GM23338 (cell line): ENCODE results near the gene CTRB1. TPM values are rescaled to one million over a fixed set of nuclear protein-coding genes. Genes with fewer than 3 reads are reported as not detected.

ENCODE experiments used
- ATAC-seq: fragments of 200-7000 bp; cut with Tn5 transposase; 3 replicates; pipeline ENCODE4 v1.9.1; 2020
- DNase-seq: peaks from one replicate; pipeline ENCODE4 v3.0.0-alpha.2; 2015; ENCODE audit warnings: low spot score
- H2AFZ ChIP-seq: fragments of 200-600 bp; sonication (generic); 2 replicates; pipeline ENCODE4 v1.8.0; 2016; ENCODE audit warnings: antibody characterized with exemption, mild to moderate bottlenecking, moderate library complexity
- H3F3A ChIP-seq: fragments of 200-600 bp; sonication (generic); replicated peaks from 2 replicates; pipeline ENCODE4 v1.8.0; 2017; ENCODE audit warnings: antibody characterized with exemption, mixed run types, low read depth
- H3K27ac ChIP-seq: fragments of 200-600 bp; sonication (generic); 2 replicates; pipeline ENCODE4 v1.6.1; 2016; ENCODE audit warnings: low read depth
- H3K27me3 ChIP-seq: fragments of 200-600 bp; sonication (generic); 2 replicates; pipeline ENCODE4 v1.8.0; 2016; ENCODE audit warnings: mild to moderate bottlenecking, mixed run types, moderate library complexity; ENCODE audit not compliant: insufficient read depth
- H3K36me3 ChIP-seq: fragments of 200-600 bp; sonication (generic); 2 replicates; pipeline ENCODE4 v1.8.0; 2016; ENCODE audit warnings: mild to moderate bottlenecking; ENCODE audit not compliant: insufficient read depth
- H3K4me1 ChIP-seq: fragments of 200-600 bp; sonication (generic); 2 replicates; pipeline ENCODE4 v1.8.0; 2016; ENCODE audit warnings: mild to moderate bottlenecking, moderate library complexity; ENCODE audit not compliant: insufficient read depth
- H3K4me2 ChIP-seq: fragments of 200-600 bp; sonication (generic); 2 replicates; pipeline ENCODE4 v1.7.1; 2017; ENCODE audit warnings: mixed run types
- H3K4me3 ChIP-seq: fragments of 200-600 bp; sonication (generic); 2 replicates; pipeline ENCODE4 v1.6.1; 2016; ENCODE audit warnings: mixed run types
- H3K79me2 ChIP-seq: fragments of 200-600 bp; sonication (generic); replicated peaks from 2 replicates; pipeline ENCODE4 v1.8.0; 2017; ENCODE audit warnings: mild to moderate bottlenecking; ENCODE audit not compliant: insufficient read depth
- H3K9me2 ChIP-seq: fragments of 200-600 bp; sonication (generic); 2 replicates; pipeline ENCODE4 v1.8.0; 2017; ENCODE audit not compliant: insufficient read depth
- H4K20me1 ChIP-seq: fragments of 200-600 bp; sonication (generic); replicated peaks from 2 replicates; pipeline ENCODE4 v1.8.0; 2017; ENCODE audit warnings: mild to moderate bottlenecking; ENCODE audit not compliant: insufficient read depth
- H3K27ac Mint-ChIP-seq: 2 replicates; pipeline ENCODE4 v1.8.0; 2020; ENCODE audit warnings: inconsistent platforms, mild to moderate bottlenecking, moderate library complexity, mixed read lengths
- H3K27me3 Mint-ChIP-seq: 3 replicates; pipeline ENCODE4 v1.8.0; 2022; ENCODE audit warnings: low read depth, mild to moderate bottlenecking, moderate library complexity, mixed read lengths, inconsistent platforms; ENCODE audit not compliant: insufficient read depth, poor library complexity
- H3K36me3 Mint-ChIP-seq: 3 replicates; pipeline ENCODE4 v1.8.0; 2021; ENCODE audit warnings: low read depth, mild to moderate bottlenecking, inconsistent platforms, moderate library complexity, mixed read lengths
- H3K4me1 Mint-ChIP-seq: 3 replicates; pipeline ENCODE4 v1.8.0; 2020; ENCODE audit warnings: mild to moderate bottlenecking, inconsistent platforms, mixed read lengths
- H3K4me3 Mint-ChIP-seq: 3 replicates; pipeline ENCODE4 v1.8.0; 2021; ENCODE audit warnings: moderate library complexity, mild to moderate bottlenecking, inconsistent platforms, mixed read lengths
- H3K9me3 Mint-ChIP-seq: 3 replicates; pipeline ENCODE4 v1.8.0; 2020; ENCODE audit warnings: moderate library complexity, mild to moderate bottlenecking, inconsistent platforms, mixed read lengths
- CREB1 ChIP-seq: fragments of 250-450 bp; sonication (Bioruptor Pico); IDR thresholded peaks from 2 replicates; pipeline ENCODE4 v1.5.0; 2020; ENCODE audit warnings: low read depth, mild to moderate bottlenecking, moderate library complexity
- EZH2 ChIP-seq: fragments of 200-600 bp; sonication (generic); IDR thresholded peaks from one replicate; pipeline ENCODE4 v1.8.0; 2017; ENCODE audit warnings: antibody characterized with exemption, mild to moderate bottlenecking, low read depth; ENCODE audit not compliant: unreplicated experiment
- EZH2phosphoT487 ChIP-seq: fragments of 200-600 bp; sonication (generic); IDR thresholded peaks from one replicate; pipeline ENCODE4 v1.8.1; 2018; ENCODE audit warnings: antibody characterized with exemption; ENCODE audit not compliant: unreplicated experiment
- JUNB ChIP-seq: IDR thresholded peaks from one replicate; pipeline ENCODE4 v1.6.1; 2016; ENCODE audit warnings: antibody characterized with exemption; ENCODE audit not compliant: unreplicated experiment
- NANOG ChIP-seq: IDR thresholded peaks from 2 replicates; pipeline ENCODE4 v1.6.1; 2016; ENCODE audit warnings: antibody characterized with exemption, borderline replicate concordance
- POLR2AphosphoS5 ChIP-seq: IDR thresholded peaks from 2 replicates; pipeline ENCODE4 v1.6.1; 2016; ENCODE audit warnings: antibody characterized with exemption, low read depth
- STAT1 ChIP-seq: IDR thresholded peaks from one replicate; pipeline ENCODE4 v1.6.1; 2016; ENCODE audit warnings: antibody characterized with exemption; ENCODE audit not compliant: unreplicated experiment
- ZNF114 ChIP-seq: fragments of 250-450 bp; sonication (Bioruptor Pico); IDR thresholded peaks from 2 replicates; pipeline ENCODE4 v1.5.0; 2020; ENCODE audit warnings: mild to moderate bottlenecking, moderate library complexity
- ZNF331 ChIP-seq: fragments of 250-450 bp; sonication (Bioruptor Pico); IDR thresholded peaks from 2 replicates; pipeline ENCODE4 v1.5.0; 2020; ENCODE audit warnings: low read depth, mild to moderate bottlenecking, moderate library complexity
- polyA plus RNA-seq: library from polyadenylated mRNA; unstranded; fragments of >200 nt; fragmentation: Nextera tagmentation; extraction: Ambion mirVana; gene quantifications from 2 replicates; pipeline ENCODE4 v1.2.1, GENCODE V29; 2016
- total RNA-seq: library from RNA; depleted of rRNA; stranded (reverse); fragments of >200 nt; shearing (Covaris generic); gene quantifications from 2 replicates; pipeline ENCODE4 v1.2.3, GENCODE V29; 2014
- TF ChIP-seq, protein P1 (sequence below): IDR thresholded peaks from 2 replicates; pipeline ENCODE4 v1.6.1; 2016; ENCODE audit warnings: antibody characterized with exemption
- TF ChIP-seq, protein P2 (sequence below): fragments of 250-450 bp; sonication (Bioruptor Pico); IDR thresholded peaks from 2 replicates; pipeline ENCODE4 v1.5.0; 2020; ENCODE audit warnings: mild to moderate bottlenecking, moderate library complexity
- TF ChIP-seq, protein P3 (sequence below): IDR thresholded peaks from one replicate; pipeline ENCODE4 v1.6.1; 2018; ENCODE audit warnings: antibody characterized with exemption; ENCODE audit not compliant: unreplicated experiment
- TF ChIP-seq, protein P4 (sequence below), 2 experiments: fragments of 200-600 bp in 1 of 2; sonication (generic) in 1 of 2; conservative IDR thresholded peaks; 2 replicates each; pipeline versions ENCODE4 v1.5.1 to v1.6.1; 2016 to 2017; ENCODE audit warnings: antibody characterized with exemption in 2 of 2, low read depth in 2 of 2, mild to moderate bottlenecking in 2 of 2, moderate library complexity in 1 of 2

Gene CTRB1
- total and polyA plus RNA-seq, 2 experiments from 2014 or later = not detected

DNA sequence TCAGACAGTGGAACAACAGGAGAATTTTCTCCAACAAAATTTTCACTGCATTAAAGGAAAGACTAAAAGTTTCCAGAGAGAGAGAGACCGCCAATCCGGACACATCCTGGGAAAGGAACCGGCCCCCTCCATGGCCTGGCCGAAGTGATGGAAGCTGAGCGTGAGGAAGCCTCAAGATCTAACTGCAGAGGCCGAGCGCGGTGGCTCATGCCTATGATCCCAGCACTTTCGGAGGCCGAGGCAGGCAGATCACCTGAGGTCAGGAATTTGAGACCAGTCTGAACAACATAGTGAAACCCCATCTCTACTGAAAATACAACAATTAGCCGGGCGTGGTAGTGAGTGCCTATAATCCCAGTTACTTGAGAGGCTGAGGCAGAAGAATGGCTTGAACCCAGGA lies 15.7 kb upstream of the CTRB1 start:
- Histone ChIP-seq H3F3A (0 out of 2 replicates have a peak, but pooled peaks cover 4% of the 10 kb centered on the region), H3K27ac (no peak overlapping the region), H3K36me3 (no peaks in the 10 kb centered on the region), H3K9me2 (no peaks in the 10 kb centered on the region), H3K4me2 (no peak overlapping the region), H3K79me2 (no peaks in the 10 kb centered on the region), H3K4me3 (no peak overlapping the region), H3K27me3 (no peaks in the 10 kb centered on the region), H4K20me1 (no peaks in the 10 kb centered on the region), H3K4me1 (peaks cover 4% of the 10 kb centered on the region; the same call in 1 of the 2 replicates), H2AFZ (no peak overlapping the region)
- Mint-ChIP-seq H3K9me3 (no peaks in the 10 kb centered on the region), H3K36me3 (no peaks in the 10 kb centered on the region), H3K4me1 (peaks cover 14% of the 10 kb centered on the region), H3K27ac (no peak overlapping the region), H3K4me3 (no peak overlapping the region), H3K27me3 (peaks cover 17% of the 10 kb centered on the region)
- no peak for DNase-seq
- TF ChIP-seq NANOG (no peak), CREB1 (no peak), ZNF114 (no peak), JUNB (no peak), EZH2phosphoT487 (no peak), POLR2AphosphoS5 (no peak), EZH2 (no peak), ZNF331 (CRISPR knock-in tag) (no peak), STAT1 (no peak)
- TF ChIP-seq, protein P1, sequence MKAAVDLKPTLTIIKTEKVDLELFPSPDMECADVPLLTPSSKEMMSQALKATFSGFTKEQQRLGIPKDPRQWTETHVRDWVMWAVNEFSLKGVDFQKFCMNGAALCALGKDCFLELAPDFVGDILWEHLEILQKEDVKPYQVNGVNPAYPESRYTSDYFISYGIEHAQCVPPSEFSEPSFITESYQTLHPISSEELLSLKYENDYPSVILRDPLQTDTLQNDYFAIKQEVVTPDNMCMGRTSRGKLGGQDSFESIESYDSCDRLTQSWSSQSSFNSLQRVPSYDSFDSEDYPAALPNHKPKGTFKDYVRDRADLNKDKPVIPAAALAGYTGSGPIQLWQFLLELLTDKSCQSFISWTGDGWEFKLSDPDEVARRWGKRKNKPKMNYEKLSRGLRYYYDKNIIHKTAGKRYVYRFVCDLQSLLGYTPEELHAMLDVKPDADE = no peak
- TF ChIP-seq, protein P2, sequence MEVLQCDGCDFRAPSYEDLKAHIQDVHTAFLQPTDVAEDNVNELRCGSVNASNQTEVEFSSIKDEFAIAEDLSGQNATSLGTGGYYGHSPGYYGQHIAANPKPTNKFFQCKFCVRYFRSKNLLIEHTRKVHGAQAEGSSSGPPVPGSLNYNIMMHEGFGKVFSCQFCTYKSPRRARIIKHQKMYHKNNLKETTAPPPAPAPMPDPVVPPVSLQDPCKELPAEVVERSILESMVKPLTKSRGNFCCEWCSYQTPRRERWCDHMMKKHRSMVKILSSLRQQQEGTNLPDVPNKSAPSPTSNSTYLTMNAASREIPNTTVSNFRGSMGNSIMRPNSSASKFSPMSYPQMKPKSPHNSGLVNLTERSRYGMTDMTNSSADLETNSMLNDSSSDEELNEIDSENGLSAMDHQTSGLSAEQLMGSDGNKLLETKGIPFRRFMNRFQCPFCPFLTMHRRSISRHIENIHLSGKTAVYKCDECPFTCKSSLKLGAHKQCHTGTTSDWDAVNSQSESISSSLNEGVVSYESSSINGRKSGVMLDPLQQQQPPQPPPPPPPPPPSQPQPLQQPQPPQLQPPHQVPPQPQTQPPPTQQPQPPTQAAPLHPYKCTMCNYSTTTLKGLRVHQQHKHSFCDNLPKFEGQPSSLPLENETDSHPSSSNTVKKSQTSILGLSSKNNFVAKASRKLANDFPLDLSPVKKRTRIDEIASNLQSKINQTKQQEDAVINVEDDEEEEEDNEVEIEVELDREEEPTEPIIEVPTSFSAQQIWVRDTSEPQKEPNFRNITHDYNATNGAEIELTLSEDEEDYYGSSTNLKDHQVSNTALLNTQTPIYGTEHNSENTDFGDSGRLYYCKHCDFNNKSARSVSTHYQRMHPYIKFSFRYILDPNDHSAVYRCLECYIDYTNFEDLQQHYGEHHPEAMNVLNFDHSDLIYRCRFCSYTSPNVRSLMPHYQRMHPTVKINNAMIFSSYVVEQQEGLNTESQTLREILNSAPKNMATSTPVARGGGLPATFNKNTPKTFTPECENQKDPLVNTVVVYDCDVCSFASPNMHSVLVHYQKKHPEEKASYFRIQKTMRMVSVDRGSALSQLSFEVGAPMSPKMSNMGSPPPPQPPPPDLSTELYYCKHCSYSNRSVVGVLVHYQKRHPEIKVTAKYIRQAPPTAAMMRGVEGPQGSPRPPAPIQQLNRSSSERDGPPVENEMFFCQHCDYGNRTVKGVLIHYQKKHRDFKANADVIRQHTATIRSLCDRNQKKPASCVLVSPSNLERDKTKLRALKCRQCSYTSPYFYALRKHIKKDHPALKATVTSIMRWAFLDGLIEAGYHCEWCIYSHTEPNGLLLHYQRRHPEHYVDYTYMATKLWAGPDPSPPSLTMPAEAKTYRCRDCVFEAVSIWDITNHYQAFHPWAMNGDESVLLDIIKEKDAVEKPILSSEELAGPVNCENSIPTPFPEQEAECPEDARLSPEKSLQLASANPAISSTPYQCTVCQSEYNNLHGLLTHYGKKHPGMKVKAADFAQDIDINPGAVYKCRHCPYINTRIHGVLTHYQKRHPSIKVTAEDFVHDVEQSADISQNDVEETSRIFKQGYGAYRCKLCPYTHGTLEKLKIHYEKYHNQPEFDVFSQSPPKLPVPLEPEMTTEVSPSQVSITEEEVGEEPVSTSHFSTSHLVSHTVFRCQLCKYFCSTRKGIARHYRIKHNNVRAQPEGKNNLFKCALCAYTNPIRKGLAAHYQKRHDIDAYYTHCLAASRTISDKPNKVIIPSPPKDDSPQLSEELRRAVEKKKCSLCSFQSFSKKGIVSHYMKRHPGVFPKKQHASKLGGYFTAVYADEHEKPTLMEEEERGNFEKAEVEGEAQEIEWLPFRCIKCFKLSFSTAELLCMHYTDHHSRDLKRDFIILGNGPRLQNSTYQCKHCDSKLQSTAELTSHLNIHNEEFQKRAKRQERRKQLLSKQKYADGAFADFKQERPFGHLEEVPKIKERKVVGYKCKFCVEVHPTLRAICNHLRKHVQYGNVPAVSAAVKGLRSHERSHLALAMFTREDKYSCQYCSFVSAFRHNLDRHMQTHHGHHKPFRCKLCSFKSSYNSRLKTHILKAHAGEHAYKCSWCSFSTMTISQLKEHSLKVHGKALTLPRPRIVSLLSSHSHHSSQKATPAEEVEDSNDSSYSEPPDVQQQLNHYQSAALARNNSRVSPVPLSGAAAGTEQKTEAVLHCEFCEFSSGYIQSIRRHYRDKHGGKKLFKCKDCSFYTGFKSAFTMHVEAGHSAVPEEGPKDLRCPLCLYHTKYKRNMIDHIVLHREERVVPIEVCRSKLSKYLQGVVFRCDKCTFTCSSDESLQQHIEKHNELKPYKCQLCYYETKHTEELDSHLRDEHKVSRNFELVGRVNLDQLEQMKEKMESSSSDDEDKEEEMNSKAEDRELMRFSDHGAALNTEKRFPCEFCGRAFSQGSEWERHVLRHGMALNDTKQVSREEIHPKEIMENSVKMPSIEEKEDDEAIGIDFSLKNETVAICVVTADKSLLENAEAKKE (CRISPR knock-in tag) = no peak
- TF ChIP-seq, protein P3, sequence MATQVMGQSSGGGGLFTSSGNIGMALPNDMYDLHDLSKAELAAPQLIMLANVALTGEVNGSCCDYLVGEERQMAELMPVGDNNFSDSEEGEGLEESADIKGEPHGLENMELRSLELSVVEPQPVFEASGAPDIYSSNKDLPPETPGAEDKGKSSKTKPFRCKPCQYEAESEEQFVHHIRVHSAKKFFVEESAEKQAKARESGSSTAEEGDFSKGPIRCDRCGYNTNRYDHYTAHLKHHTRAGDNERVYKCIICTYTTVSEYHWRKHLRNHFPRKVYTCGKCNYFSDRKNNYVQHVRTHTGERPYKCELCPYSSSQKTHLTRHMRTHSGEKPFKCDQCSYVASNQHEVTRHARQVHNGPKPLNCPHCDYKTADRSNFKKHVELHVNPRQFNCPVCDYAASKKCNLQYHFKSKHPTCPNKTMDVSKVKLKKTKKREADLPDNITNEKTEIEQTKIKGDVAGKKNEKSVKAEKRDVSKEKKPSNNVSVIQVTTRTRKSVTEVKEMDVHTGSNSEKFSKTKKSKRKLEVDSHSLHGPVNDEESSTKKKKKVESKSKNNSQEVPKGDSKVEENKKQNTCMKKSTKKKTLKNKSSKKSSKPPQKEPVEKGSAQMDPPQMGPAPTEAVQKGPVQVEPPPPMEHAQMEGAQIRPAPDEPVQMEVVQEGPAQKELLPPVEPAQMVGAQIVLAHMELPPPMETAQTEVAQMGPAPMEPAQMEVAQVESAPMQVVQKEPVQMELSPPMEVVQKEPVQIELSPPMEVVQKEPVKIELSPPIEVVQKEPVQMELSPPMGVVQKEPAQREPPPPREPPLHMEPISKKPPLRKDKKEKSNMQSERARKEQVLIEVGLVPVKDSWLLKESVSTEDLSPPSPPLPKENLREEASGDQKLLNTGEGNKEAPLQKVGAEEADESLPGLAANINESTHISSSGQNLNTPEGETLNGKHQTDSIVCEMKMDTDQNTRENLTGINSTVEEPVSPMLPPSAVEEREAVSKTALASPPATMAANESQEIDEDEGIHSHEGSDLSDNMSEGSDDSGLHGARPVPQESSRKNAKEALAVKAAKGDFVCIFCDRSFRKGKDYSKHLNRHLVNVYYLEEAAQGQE = no peak
- TF ChIP-seq, protein P4, sequence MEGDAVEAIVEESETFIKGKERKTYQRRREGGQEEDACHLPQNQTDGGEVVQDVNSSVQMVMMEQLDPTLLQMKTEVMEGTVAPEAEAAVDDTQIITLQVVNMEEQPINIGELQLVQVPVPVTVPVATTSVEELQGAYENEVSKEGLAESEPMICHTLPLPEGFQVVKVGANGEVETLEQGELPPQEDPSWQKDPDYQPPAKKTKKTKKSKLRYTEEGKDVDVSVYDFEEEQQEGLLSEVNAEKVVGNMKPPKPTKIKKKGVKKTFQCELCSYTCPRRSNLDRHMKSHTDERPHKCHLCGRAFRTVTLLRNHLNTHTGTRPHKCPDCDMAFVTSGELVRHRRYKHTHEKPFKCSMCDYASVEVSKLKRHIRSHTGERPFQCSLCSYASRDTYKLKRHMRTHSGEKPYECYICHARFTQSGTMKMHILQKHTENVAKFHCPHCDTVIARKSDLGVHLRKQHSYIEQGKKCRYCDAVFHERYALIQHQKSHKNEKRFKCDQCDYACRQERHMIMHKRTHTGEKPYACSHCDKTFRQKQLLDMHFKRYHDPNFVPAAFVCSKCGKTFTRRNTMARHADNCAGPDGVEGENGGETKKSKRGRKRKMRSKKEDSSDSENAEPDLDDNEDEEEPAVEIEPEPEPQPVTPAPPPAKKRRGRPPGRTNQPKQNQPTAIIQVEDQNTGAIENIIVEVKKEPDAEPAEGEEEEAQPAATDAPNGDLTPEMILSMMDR (conservative IDR thresholded peaks at IDR 0.05; ENCODE audit: low read depth in 2 of 2) = no peak
- ATAC-seq = no peak
